Measurements from ENCODE around the gene BTBD6.

Gene BTBD6

DNA sequence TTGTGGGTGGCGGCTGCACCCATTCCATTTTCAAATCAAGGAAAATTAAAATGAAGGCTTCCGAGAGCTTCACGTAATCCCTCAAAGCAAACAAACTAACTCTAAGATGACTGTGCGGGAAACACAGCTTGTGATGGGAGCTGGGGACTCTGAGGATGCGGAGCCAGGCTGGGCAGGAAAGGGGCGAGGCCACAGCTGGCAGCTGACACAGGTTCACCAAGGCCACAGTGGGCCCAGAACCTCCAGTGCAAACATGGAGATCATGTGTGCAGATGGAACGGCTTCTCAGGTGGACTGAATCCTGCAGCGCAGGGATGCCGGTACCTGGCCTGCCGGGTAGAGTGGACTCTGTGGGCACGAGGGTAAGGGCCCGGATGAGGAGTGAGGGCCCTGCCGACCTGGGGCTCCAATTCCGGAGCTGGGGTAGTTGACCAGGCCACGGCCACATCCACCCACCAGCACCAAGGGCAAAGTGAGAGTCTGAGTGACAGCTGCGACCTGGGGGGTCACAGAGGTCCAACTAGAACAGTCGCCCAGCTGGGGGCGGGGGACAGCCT, 19.2 kb upstream of the BTBD6 start:
- no peak for DNase-seq (ENCODE audit: low read depth)
- no peak overlapping the region for H3K4me3 ChIP-seq (ENCODE audit: low read depth, low read length)
- TF ChIP-seq POLR2A (IDR thresholded peaks at IDR 0.05; ENCODE audit: extremely low read depth, insufficient read length) (no peak), MYC (IDR thresholded peaks at IDR 0.05; ENCODE audit: low read depth, low read length) (no peak)
- TF ChIP-seq, protein P1, sequence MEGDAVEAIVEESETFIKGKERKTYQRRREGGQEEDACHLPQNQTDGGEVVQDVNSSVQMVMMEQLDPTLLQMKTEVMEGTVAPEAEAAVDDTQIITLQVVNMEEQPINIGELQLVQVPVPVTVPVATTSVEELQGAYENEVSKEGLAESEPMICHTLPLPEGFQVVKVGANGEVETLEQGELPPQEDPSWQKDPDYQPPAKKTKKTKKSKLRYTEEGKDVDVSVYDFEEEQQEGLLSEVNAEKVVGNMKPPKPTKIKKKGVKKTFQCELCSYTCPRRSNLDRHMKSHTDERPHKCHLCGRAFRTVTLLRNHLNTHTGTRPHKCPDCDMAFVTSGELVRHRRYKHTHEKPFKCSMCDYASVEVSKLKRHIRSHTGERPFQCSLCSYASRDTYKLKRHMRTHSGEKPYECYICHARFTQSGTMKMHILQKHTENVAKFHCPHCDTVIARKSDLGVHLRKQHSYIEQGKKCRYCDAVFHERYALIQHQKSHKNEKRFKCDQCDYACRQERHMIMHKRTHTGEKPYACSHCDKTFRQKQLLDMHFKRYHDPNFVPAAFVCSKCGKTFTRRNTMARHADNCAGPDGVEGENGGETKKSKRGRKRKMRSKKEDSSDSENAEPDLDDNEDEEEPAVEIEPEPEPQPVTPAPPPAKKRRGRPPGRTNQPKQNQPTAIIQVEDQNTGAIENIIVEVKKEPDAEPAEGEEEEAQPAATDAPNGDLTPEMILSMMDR (IDR thresholded peaks at IDR 0.05; ENCODE audit: low read depth, low read length): no peak
- TF ChIP-seq, protein P2, sequence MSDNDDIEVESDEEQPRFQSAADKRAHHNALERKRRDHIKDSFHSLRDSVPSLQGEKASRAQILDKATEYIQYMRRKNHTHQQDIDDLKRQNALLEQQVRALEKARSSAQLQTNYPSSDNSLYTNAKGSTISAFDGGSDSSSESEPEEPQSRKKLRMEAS (IDR thresholded peaks at IDR 0.05; ENCODE audit: low read depth, low read length): no peak

DNA sequence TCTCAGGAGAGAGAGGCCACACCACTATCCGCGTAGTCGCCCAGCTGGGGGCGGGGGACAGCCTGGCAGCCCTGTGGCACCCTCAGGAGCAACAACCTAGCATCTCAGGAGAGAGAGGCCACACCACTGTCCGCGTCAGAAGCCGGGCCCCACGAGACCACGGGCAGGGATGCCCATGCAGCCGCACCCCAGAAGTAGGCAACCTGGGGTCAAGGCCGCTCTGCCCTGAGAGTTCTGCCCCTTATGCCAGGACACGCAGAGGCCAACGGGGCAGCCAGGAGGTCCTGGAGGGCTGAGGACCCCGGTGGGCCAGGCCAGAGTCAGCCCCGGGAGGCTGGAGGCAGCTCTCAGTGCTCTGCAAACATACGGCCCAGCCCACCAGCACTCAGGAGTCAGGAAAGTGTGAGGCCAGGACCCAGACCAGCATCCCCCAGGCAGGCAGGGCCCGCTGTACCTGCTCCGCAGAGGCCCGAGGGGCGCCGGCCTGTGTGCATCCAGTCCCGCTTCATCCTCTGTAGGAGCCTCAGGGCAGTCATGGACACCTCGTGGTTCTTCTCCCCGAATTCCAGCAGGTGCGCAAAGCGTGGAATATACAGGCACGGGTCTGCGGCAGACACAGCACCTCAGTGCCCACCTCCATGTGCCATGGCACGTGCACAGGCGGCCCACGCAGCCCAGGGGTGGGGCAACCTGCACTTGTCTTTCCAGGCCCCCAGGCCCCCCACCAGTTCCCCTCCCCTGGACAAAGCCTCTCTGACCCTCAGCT, 7.3 kb upstream of the BTBD6 start:
- DNase-seq (ENCODE audit: low read depth): no peak
- no peak for TF ChIP-seq POLR2A (IDR thresholded peaks at IDR 0.05; ENCODE audit: extremely low read depth, insufficient read length)
- TF ChIP-seq, protein P1 (IDR thresholded peaks at IDR 0.05; ENCODE audit: low read depth, low read length): no peak
- TF ChIP-seq MYC (IDR thresholded peaks at IDR 0.05; ENCODE audit: low read depth, low read length): no peak
- no peak overlapping the region for H3K4me3 ChIP-seq (ENCODE audit: low read depth, low read length)

DNA sequence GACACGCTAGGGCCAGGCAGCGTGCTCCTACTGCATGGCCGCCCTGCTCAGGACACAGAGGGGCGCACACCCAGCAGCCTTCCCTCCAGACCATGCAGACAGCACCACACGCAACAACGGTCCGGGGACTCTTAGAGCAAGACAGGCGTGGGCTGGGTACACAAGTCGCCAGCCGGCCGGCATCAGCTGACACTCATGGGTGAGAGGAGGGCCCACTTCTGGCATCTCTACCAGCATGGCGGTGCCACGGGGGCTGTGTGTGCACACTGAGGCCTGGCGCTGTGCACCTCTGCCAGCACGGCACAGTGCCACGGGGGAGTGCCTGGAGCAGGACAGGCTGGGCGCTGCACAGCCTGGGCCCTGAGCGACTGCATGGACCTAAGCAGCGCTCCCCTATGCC, 6.7 kb upstream of the BTBD6 start:
- TF ChIP-seq, protein P2 (IDR thresholded peaks at IDR 0.05; ENCODE audit: low read depth, low read length): no peak
- no peak for TF ChIP-seq POLR2A (IDR thresholded peaks at IDR 0.05; ENCODE audit: extremely low read depth, insufficient read length)
- TF ChIP-seq, protein P1 (IDR thresholded peaks at IDR 0.05; ENCODE audit: low read depth, low read length): no peak
- no peak overlapping the region for H3K4me3 ChIP-seq (ENCODE audit: low read depth, low read length)
- no peak for DNase-seq (ENCODE audit: low read depth)

DNA sequence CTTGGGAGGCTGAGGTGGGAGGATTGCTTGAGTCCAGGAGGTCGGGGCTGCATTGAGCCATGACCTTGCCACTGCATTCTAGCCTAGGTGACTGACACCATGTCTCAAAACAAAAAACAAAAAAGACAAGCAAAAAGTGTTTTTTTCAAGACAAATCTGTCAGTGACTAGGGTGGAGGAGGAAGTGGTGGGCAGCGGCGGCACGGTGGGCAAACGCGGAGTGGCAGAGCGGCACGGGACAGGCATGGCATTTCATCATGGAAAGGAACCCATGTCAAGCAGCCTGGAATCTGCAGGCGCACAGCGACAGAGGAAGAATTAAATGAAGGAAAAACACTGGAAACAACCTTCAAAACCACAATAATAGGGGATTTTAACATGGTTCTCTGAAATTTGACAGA, 4.0 kb upstream of the BTBD6 start:
- TF ChIP-seq MYC (IDR thresholded peaks at IDR 0.05; ENCODE audit: low read depth, low read length): no peak
- TF ChIP-seq, protein P1 (IDR thresholded peaks at IDR 0.05; ENCODE audit: low read depth, low read length): no peak
- TF ChIP-seq POLR2A (IDR thresholded peaks at IDR 0.05; ENCODE audit: extremely low read depth, insufficient read length): no peak
- TF ChIP-seq, protein P2 (IDR thresholded peaks at IDR 0.05; ENCODE audit: low read depth, low read length): no peak
- no peak for DNase-seq (ENCODE audit: low read depth)
- H3K4me3 ChIP-seq (ENCODE audit: low read depth, low read length): no peak overlapping the region

DNA sequence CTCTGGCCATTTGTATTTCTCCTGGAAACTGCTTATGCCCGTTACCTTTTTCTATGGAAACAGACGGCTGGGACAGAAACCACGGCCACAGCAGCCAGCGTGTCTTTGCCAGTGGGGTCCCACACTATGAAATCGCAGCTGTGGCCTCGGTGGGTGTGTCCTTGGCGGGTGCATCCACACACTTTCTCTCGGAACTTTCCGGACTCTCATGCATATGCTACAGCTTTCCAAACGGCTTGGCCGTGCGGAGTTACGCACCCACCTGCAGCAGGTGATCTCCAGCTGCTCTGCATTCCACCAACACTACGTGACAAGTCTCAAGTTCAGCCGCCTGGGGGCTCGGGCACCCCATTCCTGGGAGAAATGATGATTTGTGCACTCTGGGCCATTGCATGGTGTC, 1.3 kb upstream of the BTBD6 start:
- no peak for DNase-seq (ENCODE audit: low read depth)
- H3K4me3 ChIP-seq (ENCODE audit: low read depth, low read length): no peak overlapping the region
- TF ChIP-seq, protein P1 (IDR thresholded peaks at IDR 0.05; ENCODE audit: low read depth, low read length): no peak
- no peak for TF ChIP-seq POLR2A (IDR thresholded peaks at IDR 0.05; ENCODE audit: extremely low read depth, insufficient read length)
- TF ChIP-seq MYC (IDR thresholded peaks at IDR 0.05; ENCODE audit: low read depth, low read length): no peak
- TF ChIP-seq, protein P2 (IDR thresholded peaks at IDR 0.05; ENCODE audit: low read depth, low read length): no peak

All from NB4 (cell line).